HCEC 1CT (cell line): Measurements from ENCODE around the gene NR5A2.

Source experiments
- DNase-seq: peaks from one replicate; pipeline ENCODE4 v3.0.0-alpha.2; 2017

Gene NR5A2

DNA sequence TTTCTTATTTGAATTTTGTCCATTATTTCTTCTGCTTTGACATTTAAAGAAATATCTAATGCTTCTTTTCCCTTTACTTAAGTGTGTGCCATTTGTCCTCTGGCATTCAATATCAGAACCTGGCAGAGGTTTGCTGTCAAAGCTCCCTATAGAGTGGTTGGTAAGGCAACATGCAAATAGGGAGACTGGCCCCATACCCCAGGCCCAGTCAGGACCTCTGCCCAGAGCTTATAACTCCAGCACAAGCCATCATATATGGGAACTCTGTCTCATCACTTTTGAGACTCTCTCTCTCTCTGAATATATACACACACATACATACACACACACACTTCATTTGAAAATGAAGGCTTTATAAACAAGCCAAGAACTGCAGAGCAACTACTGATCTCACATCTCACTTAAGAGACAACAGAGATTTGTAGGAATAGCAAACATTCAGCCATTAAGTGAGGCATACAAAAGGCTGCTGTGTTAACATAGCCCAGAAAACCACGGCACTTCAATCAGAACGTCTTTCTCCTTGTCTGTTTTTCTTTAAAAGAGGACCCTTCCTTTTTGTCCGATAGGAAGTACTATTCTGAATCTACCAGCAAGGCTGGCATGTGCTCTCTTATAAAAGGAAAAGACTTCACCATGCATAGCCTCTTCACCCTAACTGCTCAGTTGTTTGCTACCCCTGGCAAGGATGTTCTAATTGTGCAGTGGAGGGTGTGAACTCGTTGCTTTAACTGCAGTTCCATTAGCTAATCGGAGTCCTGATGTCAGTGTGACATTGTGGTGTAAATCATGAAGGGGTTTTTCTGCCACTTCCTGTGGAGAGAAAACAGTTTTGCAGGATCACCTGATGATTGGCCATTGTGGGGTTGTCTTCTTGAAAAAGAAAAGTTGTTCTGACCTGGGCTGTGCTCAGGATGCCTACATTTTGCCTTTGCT, 101.7 kb downstream of the NR5A2 start:
- DNase-seq, result no peak

DNA sequence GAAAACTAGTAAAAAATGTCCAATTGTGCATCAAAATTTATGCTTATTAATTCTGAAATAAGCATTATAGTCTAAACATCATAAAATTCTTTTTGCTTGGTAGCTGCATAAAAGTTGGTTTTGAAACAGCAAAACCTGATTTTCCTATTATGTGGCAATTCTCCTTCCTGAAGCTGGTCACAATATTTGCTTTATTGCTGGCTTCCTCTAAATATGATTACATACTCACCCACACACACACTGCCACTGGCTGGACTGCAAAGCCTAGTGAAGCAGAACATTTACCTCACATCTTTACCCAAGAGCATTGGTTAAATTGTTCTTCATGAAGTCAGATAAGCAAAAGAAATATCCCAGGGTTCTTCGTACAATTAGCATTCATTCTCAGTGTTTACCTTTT, 103.0 kb downstream of the NR5A2 start:
- DNase-seq, result no peak

DNA sequence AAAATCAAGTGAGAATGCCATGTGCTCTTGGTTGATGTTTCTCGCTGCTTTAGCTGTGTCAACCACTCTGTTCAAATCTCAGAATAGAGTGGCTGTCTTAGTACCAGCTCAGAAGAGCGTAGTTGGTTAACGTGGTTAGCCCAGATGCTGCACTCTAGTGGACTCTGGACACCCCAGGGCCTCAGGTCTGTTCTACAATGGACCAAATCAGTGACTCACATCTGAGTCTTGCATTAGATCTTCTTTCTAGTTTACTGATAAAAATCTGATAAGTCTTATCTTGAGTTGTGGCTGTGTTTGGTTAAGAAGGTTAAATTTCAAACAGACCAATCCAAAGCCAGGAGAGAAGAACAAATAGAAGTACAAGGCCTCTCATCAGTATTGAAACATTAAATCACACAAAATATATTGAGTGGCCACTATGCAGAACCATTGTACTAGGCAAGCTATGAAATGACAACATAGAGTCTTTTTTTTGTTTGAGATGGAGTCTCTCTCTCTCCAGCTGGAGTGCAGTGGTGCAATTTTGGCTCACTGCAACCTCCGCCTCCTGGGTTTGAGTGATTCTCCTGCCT, 104.1 kb downstream of the NR5A2 start:
- DNase-seq, result peak; percentile 13

DNA sequence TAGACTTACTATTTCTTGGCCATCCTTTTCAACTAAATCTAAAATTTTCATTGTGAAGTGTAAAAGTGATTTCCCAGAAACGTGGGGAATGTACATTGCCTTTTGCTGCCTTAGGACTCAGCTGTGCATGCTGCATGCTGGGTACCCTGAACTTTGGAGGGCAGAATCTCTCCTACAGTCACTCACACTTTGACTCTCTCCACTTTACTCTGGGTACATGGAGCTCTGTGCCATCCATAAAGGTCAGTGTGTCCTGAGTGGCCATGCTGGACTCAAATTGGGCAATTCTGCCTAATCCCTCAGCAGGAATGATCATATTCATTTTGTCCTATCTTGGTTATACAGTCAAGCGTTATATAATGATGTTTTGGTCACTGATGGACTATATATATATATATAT, 105.6 kb downstream of the NR5A2 start:
- no peak for DNase-seq

DNA sequence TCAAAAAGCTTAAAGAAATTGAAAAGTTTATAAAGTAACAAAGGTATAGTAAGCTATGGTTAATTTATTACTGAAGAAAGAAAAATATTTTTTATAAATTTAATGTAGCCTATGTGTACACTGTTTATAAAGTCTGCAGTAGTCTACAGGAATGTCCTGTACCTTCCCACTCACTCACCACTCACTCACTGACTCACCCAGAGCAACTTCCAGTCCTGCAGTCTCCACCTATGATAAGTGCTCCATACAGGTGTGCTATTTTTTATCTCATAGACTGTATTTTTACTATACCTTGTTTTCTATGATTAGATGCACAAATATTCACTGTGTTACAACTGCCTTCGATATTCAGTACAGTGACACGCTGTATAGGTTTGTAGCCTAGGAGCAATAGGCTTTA, 106.6 kb downstream of the NR5A2 start:
- no peak for DNase-seq

GRCh38 chr1:200136384-200136783, 108.9 kb downstream of the NR5A2 start:
- DNase-seq, result no peak

- peak; percentile 75 for DNase-seq
Measured at GRCh38 chr1:200139661-200140250, 112.2 kb downstream of the NR5A2 start.

- no peak for DNase-seq
Measured at GRCh38 chr1:200143347-200143746, 115.8 kb downstream of the NR5A2 start.

DNA sequence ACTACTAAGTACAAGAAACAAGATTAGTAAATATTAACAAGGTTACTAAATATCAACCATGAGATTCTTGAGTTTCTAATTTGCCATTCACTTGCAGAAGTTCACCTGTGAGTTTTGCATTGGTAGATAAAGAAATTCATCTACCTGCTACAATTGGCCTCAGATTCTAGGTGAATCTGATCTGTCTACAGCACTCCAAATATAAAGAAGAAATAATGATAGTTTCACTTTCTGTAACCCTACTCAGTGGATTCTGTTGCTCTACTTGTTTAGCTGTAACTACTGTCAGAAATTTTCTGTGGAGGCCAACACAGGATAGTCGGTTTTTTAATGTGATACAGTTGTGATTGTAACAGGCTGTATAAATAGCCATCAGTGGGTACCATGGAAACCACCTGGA, 118.6 kb downstream of the NR5A2 start:
- no peak for DNase-seq

DNA sequence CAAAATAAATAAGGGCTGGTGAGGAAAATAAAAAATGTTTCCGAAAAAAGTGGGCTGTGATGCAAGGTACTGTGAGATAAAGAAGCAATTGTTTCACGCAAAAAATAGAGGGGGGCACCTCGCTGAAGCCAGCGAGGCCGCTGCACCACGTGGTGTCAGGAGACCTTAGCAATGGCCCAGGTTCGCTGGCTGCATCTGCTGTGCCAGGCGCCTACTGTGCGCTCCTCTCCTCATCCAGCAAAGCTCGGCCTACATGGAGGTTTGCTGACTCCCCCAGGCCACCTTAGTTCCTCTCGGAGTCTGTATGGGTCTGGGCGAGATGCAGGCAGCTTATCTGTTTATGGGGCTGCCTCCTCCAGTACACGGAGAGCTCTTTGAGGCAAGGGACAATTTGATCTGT, 119.6 kb downstream of the NR5A2 start:
- no peak for DNase-seq

DNA sequence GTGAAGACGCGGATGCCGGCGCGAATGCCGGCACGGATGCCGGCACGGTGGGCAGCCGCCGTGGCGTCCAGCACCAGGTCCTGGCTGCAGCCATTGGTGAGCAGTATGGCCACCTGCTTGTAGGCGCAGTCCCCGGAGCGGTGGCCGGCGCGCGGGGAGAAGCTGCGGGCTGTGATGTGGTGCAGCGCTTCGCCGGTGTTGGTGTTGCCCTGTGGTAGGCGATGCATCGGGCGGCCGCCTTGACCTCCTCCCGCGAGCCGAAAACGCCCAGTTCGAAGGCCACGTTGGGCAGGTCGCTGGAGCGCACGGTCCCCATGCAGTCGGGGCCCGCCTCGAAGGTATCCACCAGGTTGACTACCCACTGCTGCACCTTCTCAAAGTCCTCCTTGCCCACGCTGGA, 120.2 kb downstream of the NR5A2 start:
- no peak for DNase-seq

- no peak for DNase-seq
Measured at GRCh38 chr1:200150006-200150405, 122.5 kb downstream of the NR5A2 start.

DNA sequence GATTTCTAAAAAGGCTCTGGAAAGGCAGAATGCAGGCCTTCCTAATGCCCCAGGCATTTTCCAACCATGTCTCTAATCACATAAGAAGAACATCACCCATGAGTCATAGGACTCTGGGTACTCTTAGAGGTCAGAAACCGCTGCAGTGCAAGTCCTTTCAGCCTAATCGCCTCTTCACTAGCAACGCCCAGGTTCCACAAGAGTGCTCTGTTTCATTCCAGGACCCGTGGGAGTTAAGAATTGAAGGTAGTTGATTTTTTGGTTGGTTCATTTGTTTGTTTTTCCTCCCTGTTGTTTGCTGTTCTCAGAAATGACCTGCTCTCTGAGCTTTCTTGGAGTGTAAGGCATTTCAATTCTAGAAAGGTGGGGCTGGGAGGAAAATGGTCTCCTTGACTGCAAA, 123.2 kb downstream of the NR5A2 start:
- DNase-seq, result peak; percentile 77

- DNase-seq, result no peak
Measured at GRCh38 chr1:200152336-200152735, 124.8 kb downstream of the NR5A2 start.

DNA sequence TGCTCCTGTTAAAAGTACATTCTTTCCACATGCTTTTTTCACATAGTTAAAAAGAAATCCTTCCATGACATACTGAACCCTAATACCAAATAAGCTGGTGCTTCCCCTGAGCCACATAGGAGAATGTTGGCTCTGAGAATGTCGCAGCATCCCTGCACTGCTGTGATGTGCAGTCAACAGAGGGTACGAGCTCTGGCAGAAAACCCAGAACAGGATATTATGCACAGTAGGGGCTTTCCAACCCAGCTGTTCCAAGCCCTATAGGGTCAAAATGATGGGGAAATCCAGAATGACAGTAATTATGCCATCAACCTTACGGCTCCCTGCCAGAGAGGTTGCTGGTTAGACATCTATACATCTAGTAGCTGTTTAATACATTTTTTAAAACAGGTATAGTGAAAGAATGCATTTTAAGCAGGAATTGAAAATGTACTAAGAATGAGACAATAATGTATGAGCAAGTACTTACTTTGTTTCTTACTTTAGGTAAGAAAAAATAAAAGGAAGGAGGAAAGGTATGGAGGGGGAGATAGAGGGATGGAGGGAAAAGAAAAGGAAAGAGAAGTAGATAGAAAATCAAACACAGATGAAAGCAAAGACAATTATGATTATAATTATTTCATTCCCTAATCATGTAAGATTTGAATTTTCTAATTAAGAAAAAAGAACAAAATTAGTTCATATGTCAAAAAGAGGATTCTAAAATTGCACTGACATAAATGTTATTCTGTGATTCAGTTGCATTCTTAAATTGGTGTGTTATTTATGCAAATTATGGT, 126.0 kb downstream of the NR5A2 start:
- no peak for DNase-seq

- DNase-seq, result peak; percentile 20
Measured at GRCh38 chr1:200154069-200154767, 126.7 kb downstream of the NR5A2 start.

DNA sequence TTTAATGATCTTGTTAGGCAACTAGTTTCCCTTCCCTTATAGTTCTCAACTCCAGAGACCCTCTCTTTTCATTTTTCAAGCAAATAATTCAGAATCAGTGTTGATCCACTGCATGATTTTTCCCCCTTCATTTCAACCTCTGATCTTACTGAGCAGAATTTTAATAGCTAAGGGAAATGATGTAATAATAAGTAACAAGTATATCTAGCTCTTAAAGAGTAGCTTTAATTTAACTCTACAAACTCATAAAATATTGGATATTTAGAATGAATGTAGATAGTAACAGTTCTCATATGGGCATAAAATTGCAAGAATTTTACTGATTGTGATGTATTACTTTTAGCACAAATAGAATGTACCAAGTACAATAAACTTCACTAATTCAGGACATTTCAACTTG, 130.2 kb downstream of the NR5A2 start:
- DNase-seq, result no peak

GRCh38 chr1:200161801-200162200, 134.3 kb downstream of the NR5A2 start:
- no peak for DNase-seq

DNA sequence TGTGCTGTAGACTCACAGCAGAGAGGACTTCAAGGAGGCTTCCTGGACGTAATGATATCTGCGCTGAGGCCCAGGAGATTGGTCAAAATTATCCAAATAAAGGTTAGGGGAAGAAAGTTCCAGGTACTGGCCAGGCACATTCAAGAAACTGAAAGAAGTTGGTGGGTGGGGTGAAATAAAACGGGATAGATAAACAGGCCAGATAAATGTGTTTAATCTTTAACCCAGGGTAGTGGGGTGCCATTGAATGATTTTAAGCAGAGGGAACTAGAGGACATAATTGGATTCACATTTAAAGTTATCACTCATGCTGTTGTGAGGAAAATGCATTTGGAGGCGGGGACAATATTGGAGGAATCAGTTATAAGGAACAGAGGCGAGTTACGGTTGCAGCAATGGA, 134.7 kb downstream of the NR5A2 start:
- no peak for DNase-seq

DNA sequence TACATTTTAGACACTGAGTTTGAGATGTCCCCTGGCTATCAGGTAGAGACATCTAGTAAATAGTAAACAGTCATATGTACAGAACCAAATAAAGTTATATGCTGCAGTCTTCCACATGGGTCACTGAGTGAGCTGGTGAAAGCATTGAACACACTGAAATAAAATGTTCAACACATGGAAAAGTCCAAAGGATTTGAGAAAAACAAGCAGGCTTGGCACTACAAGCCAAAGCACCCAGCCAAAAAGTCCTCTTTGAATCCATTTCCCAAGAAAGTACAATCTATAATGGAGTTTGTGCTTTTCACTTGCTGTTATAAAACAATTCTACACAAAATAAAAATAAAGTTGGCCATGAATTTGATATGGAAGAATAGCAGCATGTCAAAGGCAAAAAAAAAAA, 135.4 kb downstream of the NR5A2 start:
- DNase-seq, result no peak

GRCh38 chr1:200163911-200164310, 136.4 kb downstream of the NR5A2 start:
- DNase-seq, result no peak

DNA sequence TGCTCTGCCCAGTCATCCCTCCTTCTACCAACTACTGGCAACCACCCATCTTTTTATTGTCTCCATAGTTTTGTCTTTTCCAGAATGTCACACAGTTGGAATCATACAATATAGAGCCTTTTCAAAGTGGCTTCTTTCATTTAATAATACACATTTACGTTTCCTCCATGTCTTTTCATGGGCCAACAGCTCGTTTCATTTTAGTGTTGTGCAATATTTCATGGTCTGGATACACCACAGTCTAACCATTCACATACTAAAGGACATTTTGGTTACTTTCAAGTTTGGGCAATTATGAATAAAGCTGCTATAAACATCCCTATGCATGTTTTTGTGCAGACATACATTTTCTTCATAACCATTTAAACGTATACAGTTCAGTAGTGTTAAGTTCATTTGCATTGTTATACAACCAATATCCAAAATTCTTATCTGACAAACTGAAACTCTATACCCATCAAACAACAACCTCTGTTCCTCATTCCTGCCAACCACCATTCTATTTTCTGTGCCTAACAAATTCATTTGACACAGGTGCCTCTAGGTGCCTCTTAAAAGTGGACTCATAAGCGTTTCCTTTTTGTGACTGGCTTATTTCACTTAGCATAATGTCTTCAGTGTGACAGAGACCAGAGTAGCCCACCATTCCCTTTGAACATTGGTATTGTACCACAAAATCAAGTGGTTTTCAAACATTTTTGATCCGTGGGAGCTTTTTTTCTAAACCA, 138.1 kb downstream of the NR5A2 start:
- DNase-seq, result no peak
